Gastrocnemius medialis (tissue), 4 donors: ENCODE data around the gene ZNF646.
A peak's percentile ranks its signal among the peaks of the same experiment; 100 is the strongest.

Experiments used
- POLR2A ChIP-seq, 2 donors: fragments of 450-650 bp; IDR thresholded peaks; one replicate each; pipeline ENCODE4 v1.6.1; 2017; ENCODE audit warnings: antibody characterized with exemption in 2 of 2, mild to moderate bottlenecking in 2 of 2, moderate library complexity in 2 of 2
- TF ChIP-seq, protein P1 (sequence below), 5 experiments: fragments of 450-650 bp in 3 of 5; fragments of 200-600 bp in 2 of 5; sonication (generic) in 2 of 5; IDR thresholded peaks in 4 of 5; conservative IDR thresholded peaks in 1 of 5; 1 replicate in 4 of 5; 2 replicates in 1 of 5; pipeline ENCODE4 v1.5.1; 2016 to 2019; ENCODE audit warnings: antibody characterized with exemption in 5 of 5, mild to moderate bottlenecking in 3 of 5, moderate library complexity in 3 of 5

GRCh38 chr16:31108035-31108793 lies 34.0 kb downstream of the ZNF646 start, which contains the start of gene BCKDK:
- TF ChIP-seq, protein P1, sequence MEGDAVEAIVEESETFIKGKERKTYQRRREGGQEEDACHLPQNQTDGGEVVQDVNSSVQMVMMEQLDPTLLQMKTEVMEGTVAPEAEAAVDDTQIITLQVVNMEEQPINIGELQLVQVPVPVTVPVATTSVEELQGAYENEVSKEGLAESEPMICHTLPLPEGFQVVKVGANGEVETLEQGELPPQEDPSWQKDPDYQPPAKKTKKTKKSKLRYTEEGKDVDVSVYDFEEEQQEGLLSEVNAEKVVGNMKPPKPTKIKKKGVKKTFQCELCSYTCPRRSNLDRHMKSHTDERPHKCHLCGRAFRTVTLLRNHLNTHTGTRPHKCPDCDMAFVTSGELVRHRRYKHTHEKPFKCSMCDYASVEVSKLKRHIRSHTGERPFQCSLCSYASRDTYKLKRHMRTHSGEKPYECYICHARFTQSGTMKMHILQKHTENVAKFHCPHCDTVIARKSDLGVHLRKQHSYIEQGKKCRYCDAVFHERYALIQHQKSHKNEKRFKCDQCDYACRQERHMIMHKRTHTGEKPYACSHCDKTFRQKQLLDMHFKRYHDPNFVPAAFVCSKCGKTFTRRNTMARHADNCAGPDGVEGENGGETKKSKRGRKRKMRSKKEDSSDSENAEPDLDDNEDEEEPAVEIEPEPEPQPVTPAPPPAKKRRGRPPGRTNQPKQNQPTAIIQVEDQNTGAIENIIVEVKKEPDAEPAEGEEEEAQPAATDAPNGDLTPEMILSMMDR (IDR thresholded peaks at IDR 0.05 in 4 of 5, conservative IDR thresholded peaks at IDR 0.05 in 1 of 5) = no peak
- peak; percentile 71 to 81 for TF ChIP-seq POLR2A (IDR thresholded peaks at IDR 0.05)
